Measurements from ENCODE around the gene RPH3AL. TPM values are rescaled to one million over a fixed set of nuclear protein-coding genes. Genes with fewer than 3 reads are reported as not detected.

Gene RPH3AL
- total RNA-seq, 2 experiments from 2014 or later: 2.4 to 2.8 TPM

GRCh38 chr17:290626-291025 lies 62.0 kb downstream of the RPH3AL start:
- ATAC-seq (ENCODE audit: poor library complexity) (no peak), DNase-seq (no peak)
- H3K9me3 Mint-ChIP-seq: no peaks in the 10 kb centered on the region
- Histone ChIP-seq H3K27me3 (ENCODE audit: control insufficient read depth in 1 of 2, insufficient read depth in 2 of 2, low read length in 2 of 2) (no peaks in the 10 kb centered on the region), H3K27ac (ENCODE audit: low read depth in 1 of 2, low read length in 2 of 2) (no peak overlapping the region), H3K9me3 (ENCODE audit: control insufficient read depth in 1 of 2, insufficient read depth in 1 of 2, low read length in 2 of 2) (no peaks in the 10 kb centered on the region), H3K4me3 (ENCODE audit: low read length) (no peak overlapping the region), H3K4me1 (ENCODE audit: insufficient read depth, low read length) (peaks cover 11% of the 10 kb centered on the region), H3K36me3 (ENCODE audit: insufficient read depth, low read length) (no peaks in the 10 kb centered on the region)
- ChIA-PET POLR2A (no interaction called here), CTCF (no interaction called here)
- H3K27ac Mint-ChIP-seq: no peak overlapping the region
- no peaks in the 10 kb centered on the region for H3K36me3 Mint-ChIP-seq (ENCODE audit: low read depth)
- no peak for TF ChIP-seq CTCF (IDR thresholded peaks at IDR 0.05)
- H3K27me3 Mint-ChIP-seq: no peaks in the 10 kb centered on the region
- no peaks in the 10 kb centered on the region for H3K4me1 Mint-ChIP-seq (ENCODE audit: low read depth)
- intact Hi-C loops (cut with DNase I, micrococcal nuclease): no loop called here
- no peak overlapping the region for H3K4me3 Mint-ChIP-seq

- H3K4me3 Mint-ChIP-seq: no peak overlapping the region
- intact Hi-C loops (cut with DNase I, micrococcal nuclease): no loop called here
- Histone ChIP-seq H3K27ac (ENCODE audit: low read depth in 1 of 2, low read length in 2 of 2) (no peak overlapping the region), H3K4me3 (ENCODE audit: low read length) (no peak overlapping the region), H3K4me1 (ENCODE audit: insufficient read depth, low read length) (peaks cover 11% of the 10 kb centered on the region), H3K27me3 (ENCODE audit: control insufficient read depth in 1 of 2, insufficient read depth in 2 of 2, low read length in 2 of 2) (no peaks in the 10 kb centered on the region), H3K36me3 (ENCODE audit: insufficient read depth, low read length) (no peaks in the 10 kb centered on the region), H3K9me3 (ENCODE audit: control insufficient read depth in 1 of 2, insufficient read depth in 1 of 2, low read length in 2 of 2) (no peaks in the 10 kb centered on the region)
- ChIA-PET POLR2A (no interaction called here), CTCF (no interaction called here)
- no peaks in the 10 kb centered on the region for H3K36me3 Mint-ChIP-seq (ENCODE audit: low read depth)
- no peaks in the 10 kb centered on the region for H3K9me3 Mint-ChIP-seq
- DNase-seq (no peak), ATAC-seq (ENCODE audit: poor library complexity) (no peak)
- H3K27me3 Mint-ChIP-seq: no peaks in the 10 kb centered on the region
- no peak overlapping the region for H3K27ac Mint-ChIP-seq
- H3K4me1 Mint-ChIP-seq (ENCODE audit: low read depth): no peaks in the 10 kb centered on the region
- no peak for TF ChIP-seq CTCF (IDR thresholded peaks at IDR 0.05)
These were observed 62.5 kb downstream of the RPH3AL start for GRCh38 chr17:290121-290521.

- Histone ChIP-seq H3K27me3 (ENCODE audit: control insufficient read depth in 1 of 2, insufficient read depth in 2 of 2, low read length in 2 of 2) (no peaks in the 10 kb centered on the region), H3K36me3 (ENCODE audit: insufficient read depth, low read length) (no peaks in the 10 kb centered on the region), H3K9me3 (ENCODE audit: control insufficient read depth in 1 of 2, insufficient read depth in 1 of 2, low read length in 2 of 2) (no peaks in the 10 kb centered on the region), H3K4me3 (ENCODE audit: low read length) (no peak overlapping the region), H3K27ac (ENCODE audit: low read depth in 1 of 2, low read length in 2 of 2) (no peak overlapping the region), H3K4me1 (ENCODE audit: insufficient read depth, low read length) (peaks cover 11% of the 10 kb centered on the region)
- TF ChIP-seq CTCF (IDR thresholded peaks at IDR 0.05): no peak
- Mint-ChIP-seq H3K4me3 (no peak overlapping the region), H3K9me3 (no peaks in the 10 kb centered on the region), H3K27ac (no peak overlapping the region), H3K4me1 (ENCODE audit: low read depth) (no peaks in the 10 kb centered on the region), H3K27me3 (no peaks in the 10 kb centered on the region), H3K36me3 (ENCODE audit: low read depth) (no peaks in the 10 kb centered on the region)
- intact Hi-C loops (cut with DNase I, micrococcal nuclease): no loop called here
- ATAC-seq (ENCODE audit: poor library complexity) (no peak), DNase-seq (no peak)
- POLR2A ChIA-PET: no interaction called here
- CTCF ChIA-PET: no interaction called here
These were observed 63.2 kb downstream of the RPH3AL start for GRCh38 chr17:289409-289808.
